SW480 (cell line): Measurements from ENCODE around the gene HMMR.

Source experiments
- DNase-seq: peaks from one replicate; pipeline ENCODE4 v3.0.0-alpha.2; 2016; ENCODE audit warnings: low spot score

The HMMR gene

GRCh38 chr5:163458778-163459385, 1.6 kb upstream of the HMMR start:
- DNase-seq: peak; percentile 16

GRCh38 chr5:163459462-163459818, 992 bp upstream of the HMMR start:
- DNase-seq: peak; percentile 61

- peak; percentile 100 for DNase-seq
These were observed 442 bp upstream of the HMMR start, which contains the start of gene NUDCD2 for GRCh38 chr5:163459819-163460561. Gene NUDCD2, minus strand, starts transcription at chr5:163460102. Its CDS starts 52 bp downstream, at chr5:163460050.

DNA sequence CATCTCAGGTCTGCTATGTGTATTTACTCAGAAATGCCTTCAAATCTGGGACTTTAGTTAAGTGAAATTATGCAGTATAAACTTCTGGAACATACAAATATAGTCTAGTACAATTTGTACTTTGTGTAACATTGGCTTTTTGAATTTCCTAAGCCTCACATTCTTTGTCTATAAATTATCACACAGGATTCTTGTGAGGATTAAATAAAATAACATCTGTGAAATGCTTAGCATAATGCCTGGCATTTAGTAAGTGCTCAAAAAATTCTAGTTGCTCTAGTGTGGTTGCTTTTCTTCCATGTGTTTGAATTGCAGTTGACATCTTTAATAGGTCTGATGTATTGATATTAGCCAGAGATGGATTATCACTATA, 2.6 kb downstream of the HMMR start:
- DNase-seq: no peak

DNA sequence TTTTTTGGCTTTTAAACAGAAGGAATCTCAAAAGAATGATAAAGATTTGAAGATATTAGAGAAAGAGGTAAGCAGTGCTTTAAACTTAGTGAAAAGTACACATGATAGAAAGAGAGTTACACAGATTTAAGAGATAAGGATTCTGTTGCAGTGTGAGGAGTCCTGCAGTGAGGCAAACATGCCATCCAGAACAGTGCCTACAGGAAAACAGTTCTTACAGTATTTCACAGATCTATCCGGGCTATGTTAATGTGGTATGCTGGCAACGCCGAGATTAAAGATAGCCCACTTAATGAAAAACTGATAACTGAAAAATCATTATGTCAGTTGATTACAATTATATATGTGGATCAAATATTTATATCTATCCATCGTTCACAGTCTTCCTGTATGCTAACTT, 7.2 kb downstream of the HMMR start:
- DNase-seq: no peak

GRCh38 chr5:163473635-163474243, 13.3 kb downstream of the HMMR start:
- peak; percentile 39 for DNase-seq

GRCh38 chr5:163475411-163475810, 15.0 kb downstream of the HMMR start:
- no peak for DNase-seq

GRCh38 chr5:163478126-163478981, 17.9 kb downstream of the HMMR start:
- no peak for DNase-seq

- no peak for DNase-seq
These were observed 18.5 kb downstream of the HMMR start for GRCh38 chr5:163478982-163479271.

DNA sequence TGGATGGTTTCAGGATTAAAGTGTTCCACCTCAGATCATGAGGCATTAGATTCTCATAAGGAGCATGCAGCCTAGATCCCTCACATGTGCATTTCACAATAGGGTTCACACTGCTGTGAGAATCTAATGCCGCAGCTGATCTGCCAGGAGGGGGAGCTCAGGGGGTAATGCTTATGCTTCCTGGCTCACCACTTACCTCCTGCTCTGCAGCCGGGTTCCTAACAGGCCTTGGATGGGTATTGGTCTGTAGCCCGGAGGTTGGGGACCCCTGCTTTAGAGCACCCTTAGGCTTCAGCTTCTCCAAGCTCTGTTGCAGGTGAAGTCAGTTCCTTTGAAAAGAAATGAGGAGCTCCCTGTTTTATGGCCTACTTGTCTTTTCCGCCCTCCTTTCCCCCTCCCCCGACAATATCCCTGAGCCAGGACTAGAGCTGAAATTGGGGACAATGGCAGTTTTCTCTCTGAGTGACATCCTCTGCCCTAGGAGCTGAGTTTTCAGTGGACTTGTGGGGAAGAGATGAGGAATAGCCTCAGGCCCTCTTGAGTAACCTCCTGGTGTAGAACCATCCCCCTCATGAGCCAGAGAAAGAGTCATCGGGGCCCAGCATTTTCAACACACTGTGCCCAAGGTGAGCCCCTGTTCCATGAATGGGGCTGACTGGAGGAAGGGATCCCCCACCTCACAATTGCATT, 28.8 kb downstream of the HMMR start:
- DNase-seq: no peak

DNA sequence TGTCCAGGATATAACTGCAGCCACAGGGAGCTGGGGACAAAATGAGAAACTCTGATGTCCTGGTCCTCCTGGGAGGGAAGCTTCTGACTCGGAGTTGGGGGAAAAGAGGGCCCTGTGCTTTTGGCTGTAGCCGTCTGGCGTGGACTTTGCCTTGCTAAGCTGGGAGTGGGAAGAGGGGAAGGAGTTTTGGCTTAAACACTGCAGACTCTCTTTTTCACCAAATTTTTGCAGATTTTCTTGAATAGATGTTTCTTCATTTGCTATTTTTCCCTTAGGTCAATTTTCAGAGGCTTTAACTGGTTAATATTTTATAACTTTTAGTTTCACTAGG, 29.3 kb downstream of the HMMR start:
- DNase-seq: no peak

- no peak for DNase-seq
These were observed 35.9 kb downstream of the HMMR start for GRCh38 chr5:163496286-163496685.

DNA sequence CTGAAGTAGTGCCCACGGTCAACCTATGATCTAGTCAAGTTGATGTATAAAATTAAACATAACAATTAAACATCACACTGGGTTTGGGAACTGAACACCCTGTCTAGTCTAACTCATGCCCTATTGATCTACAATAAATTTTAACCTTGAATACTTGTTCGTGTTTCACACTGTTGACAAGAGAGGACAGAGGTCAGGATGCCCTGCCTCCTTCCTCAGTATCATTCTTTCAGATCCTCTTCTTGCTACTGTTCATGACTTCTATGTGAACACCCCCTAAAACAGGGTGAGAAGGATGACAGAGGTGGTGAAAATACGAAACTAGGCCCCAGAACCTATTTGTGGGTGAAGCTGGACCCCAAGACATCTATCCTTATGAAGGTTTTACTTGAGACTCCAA, 36.9 kb downstream of the HMMR start:
- no peak for DNase-seq

GRCh38 chr5:163498886-163499285, 38.5 kb downstream of the HMMR start:
- no peak for DNase-seq

DNA sequence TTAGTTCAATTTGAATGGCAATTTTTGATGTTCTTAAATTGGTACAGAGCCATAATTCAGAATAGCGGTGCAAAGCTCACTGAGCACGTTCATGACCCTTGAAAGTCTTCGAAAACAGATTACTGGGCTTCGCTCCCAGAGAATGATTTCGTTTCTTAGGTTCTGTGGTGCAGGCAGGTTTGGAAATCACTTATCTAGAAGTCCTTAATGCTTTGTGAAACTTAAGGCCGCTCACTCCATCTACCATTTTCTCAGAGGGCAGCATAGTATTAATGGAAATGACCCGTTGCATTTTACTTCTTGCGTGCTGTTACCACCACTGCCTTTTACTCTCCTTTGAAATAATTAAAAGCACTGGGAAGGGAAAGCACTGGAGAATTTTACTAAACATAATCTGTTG, 42.1 kb downstream of the HMMR start:
- DNase-seq: no peak

DNA sequence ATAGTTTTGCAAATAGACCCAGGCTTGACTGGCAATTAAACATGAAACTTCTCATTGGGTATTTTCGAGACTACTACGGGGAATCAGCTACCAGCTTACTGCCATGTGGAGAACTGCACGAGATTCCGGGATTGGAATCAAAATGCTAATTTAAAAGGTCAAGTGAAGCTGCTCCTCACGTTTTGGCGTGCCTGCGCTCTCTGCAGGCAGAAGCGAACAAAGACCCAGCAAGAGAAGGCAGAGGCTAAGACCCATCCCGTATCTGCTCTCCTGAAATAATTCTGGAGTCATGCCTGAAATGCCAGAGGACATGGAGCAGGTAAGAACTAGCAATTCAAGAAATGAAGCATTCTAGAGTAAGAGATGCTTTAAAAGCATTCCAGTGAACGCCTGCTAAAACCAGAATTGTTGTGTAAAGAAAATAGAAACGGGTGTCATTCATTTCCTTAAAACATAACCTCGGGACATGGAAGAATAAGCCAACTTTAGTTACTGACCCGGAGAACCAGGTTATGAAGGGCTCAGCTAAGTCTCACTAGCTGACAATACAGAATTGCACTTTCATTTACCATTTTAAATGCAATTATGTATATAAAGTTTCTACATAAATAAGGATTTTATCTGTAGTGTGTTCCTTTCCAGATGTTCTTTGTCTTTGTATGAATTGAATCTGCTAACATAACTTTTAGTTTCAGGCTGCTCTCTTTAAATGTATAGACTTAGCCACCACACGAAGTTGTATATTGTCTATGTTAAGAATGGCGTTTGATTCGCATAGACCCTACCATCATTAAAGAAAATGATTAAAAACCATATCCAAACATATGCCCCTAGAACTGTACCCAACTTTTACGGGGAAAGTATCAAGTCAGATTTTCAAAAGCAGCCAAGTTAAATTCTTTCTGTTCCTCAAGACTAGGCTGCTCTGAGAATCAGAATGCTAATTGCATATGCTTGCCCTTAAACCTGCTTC, 43.0 kb downstream of the HMMR start:
- peak; percentile 86 for DNase-seq

GRCh38 chr5:163504079-163504931, 43.9 kb downstream of the HMMR start:
- peak; percentile 44 for DNase-seq

DNA sequence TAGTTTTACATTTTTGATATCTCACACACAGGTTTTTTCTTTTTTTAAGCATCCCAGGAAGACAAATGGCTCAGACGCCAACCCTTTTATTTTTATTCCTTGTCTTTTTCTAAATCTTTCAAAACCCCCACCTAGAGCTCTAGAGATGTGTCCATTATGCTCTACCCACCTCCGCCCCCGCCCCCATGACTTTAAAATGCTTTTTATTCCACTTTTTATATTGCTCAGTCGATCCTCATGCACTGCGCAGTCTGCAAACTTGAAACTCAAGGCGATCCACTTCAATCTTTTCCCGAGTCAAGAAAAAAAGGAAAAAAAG, 44.6 kb downstream of the HMMR start:
- DNase-seq: no peak

GRCh38 chr5:163505368-163506094, 45.1 kb downstream of the HMMR start, which contains the start of gene MAT2B:
Gene MAT2B, plus strand, starts transcription at chr5:163505619. Its CDS starts 68 bp downstream, at chr5:163505687.
- peak; percentile 97 for DNase-seq

DNA sequence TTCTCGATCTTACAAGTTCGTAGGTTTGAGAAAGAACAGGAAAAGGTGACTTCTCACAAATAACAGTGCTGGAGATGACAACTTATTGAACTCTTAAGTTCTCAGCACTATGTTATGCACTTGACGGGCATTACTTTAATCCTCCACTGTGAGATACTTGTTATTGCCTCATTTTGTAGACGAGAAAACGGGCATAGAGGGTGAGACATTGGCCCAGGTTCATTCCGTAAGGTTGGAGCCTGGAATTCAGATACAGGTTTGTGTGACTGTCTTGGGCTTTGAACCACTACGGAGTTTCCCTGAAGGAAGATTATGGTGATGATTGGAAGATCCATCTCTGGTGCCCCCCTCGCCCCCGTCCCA, 45.6 kb downstream of the HMMR start:
- DNase-seq: no peak
